ENCODE results near the gene DPM1. TPM values are rescaled to one million over a fixed set of nuclear protein-coding genes. Genes with fewer than 3 reads are reported as not detected.
"Not testable (repeated sequence)": the region's sequence is repeated elsewhere in the genome, so short reads cannot be mapped to it uniquely, and the experiment has no call there.

DPM1 gene
- total RNA-seq, 6 donors from 2014 or later = 16.4 to 61.2 (median 28.4) TPM

GRCh38 chr20:50981714-50982048, 23.3 kb upstream of the DPM1 start:
- 90 to 94% methylated on average over 3 of the region's 3 CpGs for WGBS, 2 donors
- Histone ChIP-seq H3K4me1 (peaks cover 0 to 6% (median 0%) of the 10 kb centered on the region in 4 donors), H3K27ac (no peak overlapping the region), H3K4me3 (no peak overlapping the region), H3K36me3 (no peaks in the 10 kb centered on the region), H3K9me3 (no peaks in the 10 kb centered on the region), H3K27me3 (no peaks in the 10 kb centered on the region)
- DNase-seq = no peak
- TF ChIP-seq POLR2A (IDR thresholded peaks at IDR 0.05) (no peak), EP300 (IDR thresholded peaks at IDR 0.05) (no peak), CTCF (IDR thresholded peaks at IDR 0.05) (no peak), POLR2AphosphoS5 (IDR thresholded peaks at IDR 0.05) (no peak)
- ATAC-seq (ENCODE audit: low FRiP score in 2 of 2) = no peak

DNA sequence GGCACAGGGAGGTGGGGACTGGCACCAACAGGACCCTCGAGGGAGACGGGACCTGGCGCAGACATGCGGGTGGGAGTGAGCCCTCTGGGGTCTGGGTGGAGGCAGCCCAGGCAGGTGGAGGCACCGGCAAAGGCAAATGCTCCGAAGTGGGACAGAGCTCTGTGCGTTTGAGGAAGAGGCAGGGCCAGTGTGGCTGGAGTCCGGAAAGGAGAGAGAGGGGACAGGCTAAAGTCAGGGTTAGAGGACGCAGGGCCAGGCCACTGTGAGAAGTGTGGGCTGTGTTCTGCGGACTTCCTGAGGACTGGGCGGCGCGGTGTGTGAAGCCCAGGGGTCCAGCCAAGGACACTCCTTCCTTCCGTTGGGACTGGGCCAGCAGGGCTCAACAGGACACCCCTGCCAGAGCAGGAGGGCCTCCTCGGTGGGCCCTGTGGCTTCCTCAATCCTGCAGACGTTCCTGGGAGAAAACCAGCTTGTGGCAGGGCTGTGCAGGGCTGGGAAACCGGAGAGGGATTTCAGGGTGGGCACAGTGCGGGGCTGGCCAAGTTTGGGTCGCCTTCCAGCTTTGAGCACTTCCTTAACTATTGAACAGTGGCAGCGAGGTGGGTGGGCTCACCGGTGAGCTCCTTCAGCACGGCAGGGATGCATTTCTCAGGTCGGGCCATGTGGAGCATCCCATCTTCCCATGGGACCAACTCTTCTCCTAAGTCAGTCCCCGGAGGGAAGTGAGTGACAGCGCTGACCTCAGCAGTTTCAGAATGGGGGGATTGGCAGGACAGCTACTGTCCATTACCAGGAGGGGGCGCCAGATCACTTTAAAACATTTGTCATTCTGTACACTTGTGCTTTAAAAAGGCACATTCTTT, 22.8 kb upstream of the DPM1 start:
- WGBS, 2 donors = 44 to 47% methylated on average over 24 to 26 of the region's 26 CpGs
- Histone ChIP-seq H3K9me3 (no peaks in the 10 kb centered on the region), H3K4me1 (peaks cover 0 to 6% (median 0%) of the 10 kb centered on the region in 4 donors), H3K4me3 (no peak overlapping the region), H3K27me3 (no peaks in the 10 kb centered on the region), H3K36me3 (no peaks in the 10 kb centered on the region), H3K27ac (no peak overlapping the region)
- TF ChIP-seq EP300 (IDR thresholded peaks at IDR 0.05) (no peak), CTCF (IDR thresholded peaks at IDR 0.05) (peak; percentile 26 to 81 (median 64))
- peak; percentile 42 to 60 for ATAC-seq (ENCODE audit: low FRiP score in 2 of 2)
- peak; percentile 54 to 56 for DNase-seq

DNA sequence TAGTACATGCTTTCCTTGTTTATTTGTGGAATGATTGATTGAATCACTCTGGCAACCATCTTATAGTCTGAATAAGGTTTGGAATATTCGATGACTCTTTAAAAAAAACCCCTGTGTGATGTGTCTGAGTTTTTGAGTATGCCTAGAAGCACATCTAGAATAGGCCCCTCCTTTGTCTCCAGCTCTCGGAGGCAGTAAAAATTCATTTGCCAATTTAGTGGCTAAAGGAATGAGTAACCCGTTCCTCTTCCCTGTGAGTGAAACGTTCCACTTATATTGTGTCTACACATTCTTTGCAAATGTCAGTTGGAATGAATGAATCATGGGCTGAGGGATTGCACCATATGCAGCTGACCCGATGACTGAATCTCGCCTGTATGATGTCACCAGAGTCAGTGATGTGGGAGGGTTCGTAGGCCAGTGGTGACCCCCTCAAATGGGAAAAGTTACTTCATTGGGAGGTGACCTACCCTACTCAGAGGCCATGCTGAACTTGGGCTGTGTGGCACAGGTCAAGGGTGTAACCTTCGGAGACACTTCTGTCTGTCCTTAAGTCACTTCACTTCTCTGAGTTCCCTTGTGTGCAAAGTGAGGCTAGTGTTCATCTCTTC, 21.8 kb upstream of the DPM1 start:
- ATAC-seq (ENCODE audit: low FRiP score in 2 of 2) = peak; percentile 41 to 82
- Histone ChIP-seq H3K4me3 (no peak overlapping the region), H3K4me1 (peaks cover 0 to 6% (median 0%) of the 10 kb centered on the region in 4 donors), H3K9me3 (no peaks in the 10 kb centered on the region), H3K27ac (no peak overlapping the region), H3K27me3 (no peaks in the 10 kb centered on the region), H3K36me3 (no peaks in the 10 kb centered on the region)
- no peak for DNase-seq
- TF ChIP-seq POLR2AphosphoS5 (IDR thresholded peaks at IDR 0.05) (peak in 1 of 2 donors; percentile 58), CTCF (IDR thresholded peaks at IDR 0.05) (no peak), EP300 (IDR thresholded peaks at IDR 0.05) (peak in 1 of 4 donors; percentile 44), POLR2A (IDR thresholded peaks at IDR 0.05) (no peak)
- WGBS, 2 donors = 59 to 61% methylated on average over 8 of the region's 8 CpGs

GRCh38 chr20:50978533-50978932, 20.2 kb upstream of the DPM1 start:
- 86 to 91% methylated on average over 4 of the region's 4 CpGs for WGBS, 2 donors
- H3K27me3 ChIP-seq; DNase-seq; H3K4me3 ChIP-seq; H3K9me3 ChIP-seq; H3K27ac ChIP-seq; ATAC-seq (ENCODE audit: low FRiP score in 2 of 2); H3K36me3 ChIP-seq; H3K4me1 ChIP-seq: not testable (repeated sequence)

DNA sequence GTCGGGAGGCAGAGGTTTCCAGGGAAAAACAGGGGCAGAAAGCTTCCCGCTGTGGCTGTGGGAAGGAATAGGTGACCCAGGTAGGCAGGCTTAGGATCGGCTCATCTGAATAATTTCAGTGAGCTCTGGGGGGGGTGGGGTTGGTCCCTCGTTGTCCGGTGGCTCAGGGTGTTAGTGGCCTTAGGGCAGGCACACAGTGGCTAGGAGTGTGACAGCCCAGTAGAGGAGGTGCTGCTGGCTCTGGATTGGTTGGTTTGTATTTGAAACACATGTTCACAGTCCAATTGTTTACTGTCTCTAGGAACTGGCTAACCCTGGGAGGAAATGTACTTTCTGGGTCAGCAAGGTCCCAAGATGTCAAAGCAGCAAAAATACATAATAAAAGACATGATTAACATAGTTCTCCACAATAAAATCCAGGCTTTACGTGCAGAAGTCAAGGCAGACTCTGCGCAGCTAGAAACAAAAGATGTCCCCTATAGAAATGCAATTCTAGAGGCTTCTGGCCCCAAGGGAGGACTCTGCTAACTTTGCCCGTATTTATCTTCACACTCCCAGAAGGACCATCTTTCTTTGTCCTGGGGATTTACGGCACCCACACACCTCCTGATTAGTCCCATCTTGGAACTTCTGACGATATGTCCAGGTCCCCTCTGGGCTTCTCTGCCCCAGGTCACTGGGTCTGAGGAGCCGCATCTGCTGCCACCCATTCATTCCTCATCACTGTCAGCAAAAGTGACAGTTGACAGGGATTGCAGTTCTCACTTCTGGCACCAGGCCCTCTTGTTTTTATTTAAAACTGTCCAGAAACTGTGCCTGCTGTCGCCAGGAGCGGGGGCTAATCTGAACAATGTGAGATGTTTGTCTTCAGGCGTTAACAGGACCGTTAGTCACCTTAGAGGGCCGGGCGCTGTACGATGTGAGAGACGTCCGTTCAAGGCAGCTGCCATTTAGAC, 19.0 kb upstream of the DPM1 start:
- TF ChIP-seq POLR2A (IDR thresholded peaks at IDR 0.05) (no peak), POLR2AphosphoS5 (IDR thresholded peaks at IDR 0.05) (no peak), EP300 (IDR thresholded peaks at IDR 0.05) (no peak), CTCF (IDR thresholded peaks at IDR 0.05) (no peak)
- DNase-seq (no peak), ATAC-seq (ENCODE audit: low FRiP score in 2 of 2) (no peak)
- Histone ChIP-seq H3K36me3 (no peaks in the 10 kb centered on the region), H3K9me3 (no peaks in the 10 kb centered on the region), H3K4me3 (no peak overlapping the region), H3K27me3 (no peaks in the 10 kb centered on the region), H3K27ac (no peak overlapping the region), H3K4me1 (peaks cover 0 to 6% (median 0%) of the 10 kb centered on the region in 4 donors)
- WGBS, 2 donors = 42 to 52% methylated on average over 20 of the region's 20 CpGs
